Endodermal cell (in vitro differentiated cells): ENCODE data around the gene HSPG2. TPM values are rescaled to one million over a fixed set of nuclear protein-coding genes. Genes with fewer than 3 reads are reported as not detected.

Experiments used
- DNase-seq: peaks from one replicate; pipeline ENCODE4 v3.0.0-alpha.2; 2017
- H3K27ac ChIP-seq: 2 replicates; pipeline ENCODE4 v1.5.1; 2013; ENCODE audit warnings: mild to moderate bottlenecking, low read depth, low read length, moderate library complexity
- H3K27me3 ChIP-seq: 2 replicates; pipeline ENCODE4 v1.6.1; 2013; ENCODE audit warnings: mild to moderate bottlenecking, low read length, moderate library complexity; ENCODE audit not compliant: insufficient read depth, control insufficient read depth, poor library complexity, severe bottlenecking
- H3K36me3 ChIP-seq: 2 replicates; pipeline ENCODE4 v1.7.0; 2013; ENCODE audit warnings: mild to moderate bottlenecking, low read length, moderate library complexity; ENCODE audit not compliant: control insufficient read depth, insufficient read depth
- H3K4me1 ChIP-seq: one replicate; pipeline ENCODE4 v1.7.0; 2013; ENCODE audit warnings: low read length; ENCODE audit not compliant: control insufficient read depth, insufficient read depth
- H3K4me3 ChIP-seq: 2 replicates; pipeline ENCODE4 v1.5.1; 2013; ENCODE audit warnings: mild to moderate bottlenecking, low read length, moderate library complexity
- H3K9ac ChIP-seq: 2 replicates; pipeline ENCODE4 v1.6.1; 2013; ENCODE audit warnings: mild to moderate bottlenecking, low read length, moderate library complexity; ENCODE audit not compliant: poor library complexity, severe bottlenecking; ENCODE audit errors: extremely low read depth
- H3K9me3 ChIP-seq: 2 replicates; pipeline ENCODE4 v1.6.1; 2013; ENCODE audit warnings: mild to moderate bottlenecking, low read length, moderate library complexity; ENCODE audit not compliant: control insufficient read depth
- H3K27ac Mint-ChIP-seq: 2 replicates; pipeline ENCODE4 v1.8.0; 2020; ENCODE audit warnings: mixed read lengths
- H3K27me3 Mint-ChIP-seq: 2 replicates; pipeline ENCODE4 v1.8.0; 2021; ENCODE audit warnings: mild to moderate bottlenecking, mixed read lengths; ENCODE audit not compliant: insufficient read depth
- H3K36me3 Mint-ChIP-seq: 2 replicates; pipeline ENCODE4 v1.8.0; 2020; ENCODE audit warnings: low read depth, mixed read lengths
- H3K4me1 Mint-ChIP-seq: 2 replicates; pipeline ENCODE4 v1.8.0; 2020; ENCODE audit warnings: mixed read lengths
- H3K4me3 Mint-ChIP-seq: 2 replicates; pipeline ENCODE4 v1.8.0; 2020; ENCODE audit warnings: mild to moderate bottlenecking, moderate library complexity, mixed read lengths
- H3K9me3 Mint-ChIP-seq: 2 replicates; pipeline ENCODE4 v1.8.0; 2020; ENCODE audit warnings: mild to moderate bottlenecking, mixed read lengths
- CTCF ChIP-seq: fragments of 200-600 bp; sonication (generic); conservative IDR thresholded peaks from 2 replicates; pipeline ENCODE4 v1.5.0; 2021; ENCODE audit warnings: antibody characterized with exemption, mild to moderate bottlenecking
- WGBS, 2 experiments: methylation state at CpG; one replicate each; pipeline versions ENCODE4 v1.1.5 to v1.1.7; 2013; ENCODE audit warnings: missing lambda C conversion rate in 2 of 2, mixed read lengths in 1 of 2; ENCODE audit not compliant: insufficient coverage in 1 of 2, insufficient read length in 1 of 2; 5-methylcytosine and 5-hydroxymethylcytosine counted together
- total RNA-seq, 2 donors: library from RNA; stranded (reverse); fragmentation: NEBNext Ultra II Directional in 1 of 2; extraction: Animal tissue kit (Norgen Biotek cat#: 25700) in 1 of 2; gene quantifications; 2 replicates in 1 of 2; 3 replicates in 1 of 2; pipeline ENCODE4 v1.2.1, GENCODE V29; 2021

Gene HSPG2
- total RNA-seq, 2 donors from 2014 or later = 222 to 227 TPM

DNA sequence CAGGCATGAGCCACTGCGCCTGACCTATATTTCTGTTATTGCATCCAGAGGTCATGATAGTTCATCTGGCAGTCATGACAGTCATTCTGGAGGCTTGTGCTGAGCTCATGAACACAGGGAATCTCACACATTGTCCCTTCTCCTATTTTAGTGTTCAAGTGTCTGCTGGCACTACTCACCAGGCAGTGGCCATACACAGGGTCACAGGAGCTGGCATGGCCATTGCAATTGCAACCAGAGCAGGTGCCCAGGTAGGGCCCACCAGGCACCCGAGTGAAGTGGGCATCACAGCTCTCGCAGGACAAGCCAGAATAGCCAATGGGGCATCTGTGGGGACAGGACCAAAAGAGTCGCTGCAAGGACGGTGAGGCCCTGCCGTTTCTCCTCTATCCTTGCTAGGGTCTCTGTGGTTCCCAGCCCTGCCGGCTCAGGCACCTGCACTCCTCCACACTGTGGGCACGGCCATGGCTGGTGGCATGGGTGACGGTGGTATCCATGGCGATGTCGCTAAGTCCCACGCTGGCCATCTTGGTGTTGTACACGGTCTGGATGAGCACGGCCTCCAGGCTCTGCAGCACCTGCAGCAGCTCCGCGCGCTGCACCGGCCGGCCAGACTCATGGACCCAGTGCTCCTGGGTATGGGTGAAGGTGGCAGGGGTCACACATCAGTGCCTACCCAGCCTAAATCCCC lies 57.0 kb downstream of the HSPG2 start:
- Histone ChIP-seq H3K27ac (no peak overlapping the region), H3K4me1 (no peaks in the 10 kb centered on the region), H3K27me3 (no peaks in the 10 kb centered on the region), H3K9me3 (no peaks in the 10 kb centered on the region), H3K36me3 (peaks cover 87% of the 10 kb centered on the region), H3K4me3 (no peak overlapping the region), H3K9ac (no peak overlapping the region)
- no peak for DNase-seq
- peaks cover 55% of the 10 kb centered on the region for H3K36me3 Mint-ChIP-seq
- no peaks in the 10 kb centered on the region for H3K27me3 Mint-ChIP-seq
- H3K27ac Mint-ChIP-seq = no peak overlapping the region
- no peak overlapping the region for H3K4me3 Mint-ChIP-seq
- no peak for TF ChIP-seq CTCF
- H3K9me3 Mint-ChIP-seq = no peaks in the 10 kb centered on the region
- no peaks in the 10 kb centered on the region for H3K4me1 Mint-ChIP-seq
- WGBS, 2 experiments = 93 to 96% methylated on average over 18 to 19 of the region's 19 CpGs

GRCh38 chr1:21878840-21879478 lies 58.2 kb downstream of the HSPG2 start:
- Mint-ChIP-seq H3K4me1 (no peaks in the 10 kb centered on the region), H3K27ac (no peak overlapping the region), H3K36me3 (peaks cover 53% of the 10 kb centered on the region), H3K27me3 (no peaks in the 10 kb centered on the region), H3K4me3 (no peak overlapping the region), H3K9me3 (no peaks in the 10 kb centered on the region)
- H3K9me3 ChIP-seq = no peaks in the 10 kb centered on the region
- peaks cover 90% of the 10 kb centered on the region for H3K36me3 ChIP-seq
- no peaks in the 10 kb centered on the region for H3K27me3 ChIP-seq
- H3K27ac ChIP-seq = no peak overlapping the region
- no peak overlapping the region for H3K4me3 ChIP-seq
- H3K4me1 ChIP-seq = no peaks in the 10 kb centered on the region
- 90 to 97% methylated on average over 2 to 11 of the region's 11 CpGs for WGBS, 2 experiments
- DNase-seq = no peak
- no peak for TF ChIP-seq CTCF
- H3K9ac ChIP-seq = no peak overlapping the region

DNA sequence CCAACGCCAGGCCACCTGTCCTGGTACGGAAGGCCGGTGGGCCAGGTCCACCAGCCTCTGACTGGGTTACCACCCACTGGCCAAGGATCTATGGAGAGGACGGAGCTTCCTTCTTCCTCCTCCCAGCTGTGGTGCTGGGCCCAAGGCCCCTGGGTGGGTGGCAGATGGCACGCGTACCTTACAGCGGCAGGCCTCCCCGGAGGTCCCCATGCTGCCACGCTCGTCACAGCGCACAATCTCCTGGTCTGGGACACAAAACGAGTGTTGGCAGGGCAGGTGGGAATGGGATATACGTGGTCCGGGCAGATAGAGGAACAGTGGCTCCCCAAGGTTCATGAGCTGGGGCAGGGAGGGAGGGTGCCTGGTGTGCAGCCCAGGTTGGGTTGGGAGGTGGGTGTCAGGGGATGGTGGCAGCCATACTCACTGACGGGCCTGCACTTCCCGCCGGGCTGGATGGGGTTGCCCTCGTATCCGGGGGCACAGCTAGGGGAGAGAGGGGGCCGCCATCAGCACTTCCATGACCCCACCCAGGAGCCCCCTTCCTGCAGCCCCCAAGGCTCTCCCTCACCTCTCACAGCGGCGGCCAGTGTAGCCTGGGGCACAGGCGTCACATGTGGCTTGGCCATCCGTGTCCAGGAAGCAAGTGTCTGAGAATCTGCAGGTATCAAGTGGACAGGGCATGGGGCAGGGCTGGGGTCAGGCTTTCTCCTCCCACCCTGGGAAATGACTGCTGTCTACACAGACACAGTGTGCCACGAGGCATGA lies 58.9 kb downstream of the HSPG2 start:
- no peaks in the 10 kb centered on the region for H3K27me3 ChIP-seq
- H3K4me3 ChIP-seq = no peak overlapping the region
- H3K4me1 Mint-ChIP-seq = no peaks in the 10 kb centered on the region
- 96 to 100% methylated on average over 12 to 24 of the region's 25 CpGs for WGBS, 2 experiments
- no peak overlapping the region for H3K9ac ChIP-seq
- H3K9me3 ChIP-seq = no peaks in the 10 kb centered on the region
- H3K27me3 Mint-ChIP-seq = no peaks in the 10 kb centered on the region
- peaks cover 54% of the 10 kb centered on the region for H3K36me3 Mint-ChIP-seq
- no peak for TF ChIP-seq CTCF
- no peak overlapping the region for H3K27ac ChIP-seq
- no peak overlapping the region for H3K27ac Mint-ChIP-seq
- H3K4me3 Mint-ChIP-seq = no peak overlapping the region
- H3K9me3 Mint-ChIP-seq = no peaks in the 10 kb centered on the region
- H3K36me3 ChIP-seq = peaks cover 87% of the 10 kb centered on the region
- no peaks in the 10 kb centered on the region for H3K4me1 ChIP-seq
- DNase-seq = no peak
